Activated B cell treated with CpG ODN at 0.5 μM for 24 hours (primary cell): ENCODE measurements around the gene YPEL1. TPM values are rescaled to one million over a fixed set of nuclear protein-coding genes. Genes with fewer than 3 reads are reported as not detected.

ENCODE experiments used
- ATAC-seq: fragments of 200-7000 bp; cut with Tn5 transposase; one replicate; pipeline ENCODE4 v1.10.0; 2021; ENCODE audit warnings: low read depth, mild to moderate bottlenecking, moderate library complexity
- CTCF ChIA-PET: fragments of 350-600 bp; sonication (Branson Sonifier 250); formaldehyde crosslinking; loops from one replicate; lab custom pipeline; 2021; ENCODE audit warnings: antibody characterized with exemption; lab: Charles Lee
- POLR2A ChIA-PET: fragments of 350-600 bp; sonication (Branson Sonifier 250); formaldehyde crosslinking; loops from one replicate; lab custom pipeline; 2021; ENCODE audit warnings: antibody characterized with exemption; lab: Charles Lee
- DNase-seq: peaks from one replicate; pipeline ENCODE4 v3.0.0; 2022
- H3K27ac Mint-ChIP-seq: one replicate; pipeline ENCODE4 v1.8.0; 2020; ENCODE audit warnings: mixed read lengths
- H3K27me3 Mint-ChIP-seq: one replicate; pipeline ENCODE4 v1.8.0; 2021; ENCODE audit warnings: mixed read lengths
- H3K36me3 Mint-ChIP-seq: one replicate; pipeline ENCODE4 v1.8.0; 2021; ENCODE audit warnings: low read depth, mixed read lengths
- H3K4me1 Mint-ChIP-seq: one replicate; pipeline ENCODE4 v1.8.0; 2021; ENCODE audit warnings: mixed read lengths
- H3K4me3 Mint-ChIP-seq: one replicate; pipeline ENCODE4 v1.8.0; 2020; ENCODE audit warnings: mild to moderate bottlenecking, mixed read lengths
- H3K9me3 Mint-ChIP-seq: one replicate; pipeline ENCODE4 v1.8.0; 2020; ENCODE audit warnings: mixed read lengths
- CTCF ChIP-seq: fragments of 200-600 bp; IDR thresholded peaks from one replicate; pipeline ENCODE4 v1.8.0; 2022; ENCODE audit warnings: antibody characterized with exemption, mild to moderate bottlenecking
- intact Hi-C: fragments of 100-400 bp; cut with micrococcal nuclease; formaldehyde crosslinking; loops from one replicate; pipeline ENCODE4 v1.15.1; 2024
- total RNA-seq: library from RNA; stranded (reverse); gene quantifications from 2 replicates; pipeline ENCODE4 v1.2.3, GENCODE V29; 2022

Gene YPEL1
- total RNA-seq, 1 donor from 2014 or later, result 4.1 TPM

GRCh38 chr22:21764038-21764804 lies 28.6 kb upstream of the YPEL1 start:
- peaks cover 91% of the 10 kb centered on the region for H3K36me3 Mint-ChIP-seq

DNA sequence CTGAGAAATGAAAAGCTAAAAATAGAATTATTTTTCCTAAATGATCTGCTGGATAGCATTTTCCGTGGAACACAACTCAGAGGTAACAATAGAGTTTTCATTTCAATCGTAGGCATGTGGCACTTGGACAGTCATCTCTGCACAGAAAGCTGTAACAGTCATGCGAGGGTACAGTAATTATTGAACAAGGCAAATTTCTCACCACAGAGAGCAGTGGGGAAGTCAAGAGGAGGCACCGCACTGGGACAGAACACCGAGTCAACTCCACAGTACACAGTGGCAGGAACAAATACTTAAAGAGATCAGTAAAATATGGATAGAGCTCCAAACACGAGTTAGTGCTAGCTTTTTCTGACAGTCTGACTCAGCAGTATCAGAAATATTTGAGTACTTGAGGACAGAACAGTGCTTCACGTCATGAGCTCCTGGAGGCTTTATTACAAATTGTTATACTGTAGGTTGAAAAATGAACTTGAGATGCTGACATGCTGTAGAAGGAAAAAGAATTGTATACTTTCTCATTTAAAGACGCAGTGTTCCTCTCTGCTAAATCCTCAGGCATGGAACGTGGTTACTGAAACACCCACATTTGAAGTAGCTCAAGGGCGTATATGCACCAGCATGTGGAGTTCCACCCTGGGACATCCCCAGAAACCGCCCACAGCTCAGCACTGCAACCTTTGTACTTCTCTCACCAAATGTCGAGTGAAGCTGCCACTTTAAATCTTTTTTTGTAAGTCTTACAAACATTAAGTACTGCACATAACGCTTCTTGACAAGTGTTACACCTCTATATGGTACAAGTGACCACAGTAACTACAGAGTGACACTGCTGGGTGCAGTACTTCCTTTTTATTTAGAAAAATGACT lies 27.4 kb upstream of the YPEL1 start:
- no peak for TF ChIP-seq CTCF
- ChIA-PET CTCF (no interaction called here), POLR2A (no interaction called here)
- H3K4me3 Mint-ChIP-seq, result no peak overlapping the region
- DNase-seq, result no peak
- H3K27ac Mint-ChIP-seq, result no peak overlapping the region
- H3K9me3 Mint-ChIP-seq, result no peaks in the 10 kb centered on the region
- intact Hi-C loops, result loop anchor here (10.0 kb wide), 1 partner anchor 48 kb away; no protein-coding TSS in a partner anchor
- no peaks in the 10 kb centered on the region for H3K27me3 Mint-ChIP-seq
- peaks cover 92% of the 10 kb centered on the region for H3K36me3 Mint-ChIP-seq
- no peaks in the 10 kb centered on the region for H3K4me1 Mint-ChIP-seq
- no peak for ATAC-seq

More at GRCh38 chr22:21764038-21764804, 28.6 kb upstream of the YPEL1 start:
- H3K27me3 Mint-ChIP-seq, result no peaks in the 10 kb centered on the region
- ATAC-seq (no peak), DNase-seq (no peak)
- no peaks in the 10 kb centered on the region for H3K9me3 Mint-ChIP-seq
- no peak overlapping the region for H3K4me3 Mint-ChIP-seq
- intact Hi-C loops, result loop anchor here (10.0 kb wide), 1 partner anchor 49 kb away; no protein-coding TSS in a partner anchor
- no peak for TF ChIP-seq CTCF
- POLR2A ChIA-PET, result no interaction called here
- H3K27ac Mint-ChIP-seq, result no peak overlapping the region
- no peaks in the 10 kb centered on the region for H3K4me1 Mint-ChIP-seq
- CTCF ChIA-PET, result no interaction called here

GRCh38 chr22:21761994-21762680 lies 26.5 kb upstream of the YPEL1 start:
- POLR2A ChIA-PET, result no interaction called here
- H3K36me3 Mint-ChIP-seq, result peaks cover 92% of the 10 kb centered on the region

DNA sequence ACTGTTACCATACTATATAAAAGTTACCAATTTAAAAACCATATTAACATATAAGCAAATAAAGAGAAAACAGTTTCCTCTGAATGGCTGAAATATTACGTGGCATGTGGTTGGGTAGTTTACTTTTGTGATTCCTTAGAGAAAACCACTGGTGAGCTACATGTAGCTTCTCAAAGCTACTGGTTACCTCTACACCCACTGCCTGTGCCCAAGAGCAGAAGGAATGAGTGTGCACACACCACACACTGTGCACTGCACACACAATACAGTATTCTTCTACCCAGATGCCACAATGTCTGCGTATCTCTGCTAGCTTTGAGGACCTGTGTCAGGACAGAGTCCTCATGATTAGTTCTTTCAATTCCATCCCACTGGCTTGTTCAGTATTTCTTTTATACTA lies 25.5 kb upstream of the YPEL1 start:
- Mint-ChIP-seq H3K9me3 (no peaks in the 10 kb centered on the region), H3K27ac (no peak overlapping the region)

More at GRCh38 chr22:21761994-21762680, 26.5 kb upstream of the YPEL1 start:
- Mint-ChIP-seq H3K27ac (no peak overlapping the region), H3K27me3 (no peaks in the 10 kb centered on the region), H3K4me1 (no peaks in the 10 kb centered on the region), H3K9me3 (no peaks in the 10 kb centered on the region), H3K4me3 (no peak overlapping the region)
- no peak for TF ChIP-seq CTCF
- DNase-seq, result no peak
- intact Hi-C loops, result loop anchor here (10.0 kb wide), 1 partner anchor 47 kb away; no protein-coding TSS in a partner anchor
- no peak for ATAC-seq
- CTCF ChIA-PET, result no interaction called here

More for the DNA sequence above, 25.5 kb upstream of the YPEL1 start:
- DNase-seq (no peak), ATAC-seq (no peak)
- Mint-ChIP-seq H3K4me3 (no peak overlapping the region), H3K4me1 (peaks cover under 1% of the 10 kb centered on the region), H3K36me3 (peaks cover 86% of the 10 kb centered on the region), H3K27me3 (no peaks in the 10 kb centered on the region)
- POLR2A ChIA-PET, result no interaction called here
- intact Hi-C loops, result loop anchor here (10.0 kb wide), 1 partner anchor 46 kb away; no protein-coding TSS in a partner anchor
- no peak for TF ChIP-seq CTCF
- CTCF ChIA-PET, result no interaction called here
